GM23248 (cell line): Measurements from ENCODE around the gene MRPL20.

ENCODE experiments used
- EZH2 ChIP-seq: fragments of 200-600 bp; sonication (generic); IDR thresholded peaks from 2 replicates; pipeline ENCODE4 v1.6.1; 2018; ENCODE audit warnings: antibody characterized with exemption, mild to moderate bottlenecking; ENCODE audit not compliant: insufficient read depth, poor library complexity, severe bottlenecking
- EZH2phosphoT487 ChIP-seq: fragments of 200-600 bp; sonication (generic); IDR thresholded peaks from 2 replicates; pipeline ENCODE4 v1.6.1; 2018; ENCODE audit warnings: antibody characterized with exemption, moderate library complexity, mild to moderate bottlenecking, low read depth; ENCODE audit not compliant: insufficient read depth

GRCh38 chr1:1430992-1431844 lies 24.1 kb upstream of the MRPL20 start:
- TF ChIP-seq EZH2 (no peak), EZH2phosphoT487 (no peak)
